ENCODE measurements around the gene SUSD5.

The SUSD5 gene

DNA sequence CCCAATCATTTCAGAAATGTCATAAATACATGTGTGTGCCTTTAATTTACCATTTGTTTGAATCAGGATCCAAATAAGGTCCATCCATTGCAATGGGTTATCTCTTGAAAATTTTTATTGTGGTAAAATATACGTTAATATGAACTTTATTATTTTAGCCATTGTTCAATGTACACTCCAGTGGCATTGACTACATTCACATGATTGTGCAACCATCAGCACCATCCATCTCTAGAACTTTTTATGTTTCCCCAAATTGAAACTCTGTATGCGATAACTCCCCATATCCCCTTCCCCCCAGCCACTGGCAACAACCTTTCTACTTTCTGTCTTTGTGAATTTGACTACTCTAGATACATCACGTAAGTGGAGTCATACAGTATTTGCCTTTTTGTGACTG lies 92.8 kb downstream of the SUSD5 start:
- TF ChIP-seq, protein P1, sequence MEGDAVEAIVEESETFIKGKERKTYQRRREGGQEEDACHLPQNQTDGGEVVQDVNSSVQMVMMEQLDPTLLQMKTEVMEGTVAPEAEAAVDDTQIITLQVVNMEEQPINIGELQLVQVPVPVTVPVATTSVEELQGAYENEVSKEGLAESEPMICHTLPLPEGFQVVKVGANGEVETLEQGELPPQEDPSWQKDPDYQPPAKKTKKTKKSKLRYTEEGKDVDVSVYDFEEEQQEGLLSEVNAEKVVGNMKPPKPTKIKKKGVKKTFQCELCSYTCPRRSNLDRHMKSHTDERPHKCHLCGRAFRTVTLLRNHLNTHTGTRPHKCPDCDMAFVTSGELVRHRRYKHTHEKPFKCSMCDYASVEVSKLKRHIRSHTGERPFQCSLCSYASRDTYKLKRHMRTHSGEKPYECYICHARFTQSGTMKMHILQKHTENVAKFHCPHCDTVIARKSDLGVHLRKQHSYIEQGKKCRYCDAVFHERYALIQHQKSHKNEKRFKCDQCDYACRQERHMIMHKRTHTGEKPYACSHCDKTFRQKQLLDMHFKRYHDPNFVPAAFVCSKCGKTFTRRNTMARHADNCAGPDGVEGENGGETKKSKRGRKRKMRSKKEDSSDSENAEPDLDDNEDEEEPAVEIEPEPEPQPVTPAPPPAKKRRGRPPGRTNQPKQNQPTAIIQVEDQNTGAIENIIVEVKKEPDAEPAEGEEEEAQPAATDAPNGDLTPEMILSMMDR (IDR thresholded peaks at IDR 0.05; ENCODE audit: low read length): no peak
- TF ChIP-seq EZH2 (IDR thresholded peaks at IDR 0.05; ENCODE audit: borderline replicate concordance, low read length): no peak
- Histone ChIP-seq H3K27ac (ENCODE audit: low read depth, low read length, poor library complexity, severe bottlenecking) (no peak overlapping the region), H2AFZ (ENCODE audit: low read length) (no peak overlapping the region), H4K20me1 (ENCODE audit: insufficient read depth, low read length) (no peaks in the 10 kb centered on the region), H3K9ac (ENCODE audit: low read length) (no peak overlapping the region), H3K9me3 (ENCODE audit: low read length) (no peaks in the 10 kb centered on the region), H3K4me3 (ENCODE audit: low read depth, low read length, poor library complexity, severe bottlenecking) (no peak overlapping the region), H3F3A (ENCODE audit: insufficient read depth, low read length) (no peaks in the 10 kb centered on the region), H3K27me3 (ENCODE audit: insufficient read depth, low read length) (no peaks in the 10 kb centered on the region), H3K36me3 (ENCODE audit: insufficient read depth, low read length) (peaks cover 28% of the 10 kb centered on the region; the same call in 1 of the 2 replicates), H3K4me2 (ENCODE audit: low read length) (no peak overlapping the region), H3K79me2 (ENCODE audit: insufficient read depth, low read length) (no peaks in the 10 kb centered on the region), H3K9me2 (ENCODE audit: low read depth, low read length) (no peaks in the 10 kb centered on the region), H3K4me1 (ENCODE audit: insufficient read depth, low read length, severe bottlenecking) (no peaks in the 10 kb centered on the region)

DNA sequence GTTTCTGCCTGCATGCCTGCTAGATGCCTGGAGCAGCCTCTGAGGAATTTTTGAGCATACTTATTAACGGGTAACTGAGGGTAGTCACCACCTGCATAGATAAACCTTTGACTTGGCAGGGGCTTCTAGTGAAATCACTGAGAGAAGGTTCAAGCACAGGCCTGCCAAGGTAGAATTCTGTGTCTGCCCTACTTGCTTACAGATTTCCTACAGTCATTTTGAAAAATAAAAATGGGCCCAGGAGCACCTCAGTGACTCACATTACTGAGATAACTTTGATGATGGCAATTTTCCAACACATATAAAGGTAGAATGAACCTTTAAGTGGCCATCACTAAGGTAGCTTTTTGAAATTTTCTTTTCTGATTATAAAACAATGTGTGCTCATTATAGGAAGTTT lies 94.0 kb downstream of the SUSD5 start:
- no peak overlapping the region for H3K4me3 ChIP-seq (ENCODE audit: low read depth, low read length, poor library complexity, severe bottlenecking)
- H3K36me3 ChIP-seq (ENCODE audit: insufficient read depth, low read length): peaks cover 31% of the 10 kb centered on the region; the same call in 1 of the 2 replicates
- H3K9me2 ChIP-seq (ENCODE audit: low read depth, low read length): no peaks in the 10 kb centered on the region
- no peaks in the 10 kb centered on the region for H3K27me3 ChIP-seq (ENCODE audit: insufficient read depth, low read length)
- no peaks in the 10 kb centered on the region for H4K20me1 ChIP-seq (ENCODE audit: insufficient read depth, low read length)
- H3K27ac ChIP-seq (ENCODE audit: low read depth, low read length, poor library complexity, severe bottlenecking): no peak overlapping the region
- no peak overlapping the region for H2AFZ ChIP-seq (ENCODE audit: low read length)
- no peaks in the 10 kb centered on the region for H3K9me3 ChIP-seq (ENCODE audit: low read length)
- no peak overlapping the region for H3K9ac ChIP-seq (ENCODE audit: low read length)
- TF ChIP-seq, protein P1 (IDR thresholded peaks at IDR 0.05; ENCODE audit: low read length): no peak
- no peak for TF ChIP-seq EZH2 (IDR thresholded peaks at IDR 0.05; ENCODE audit: borderline replicate concordance, low read length)
- H3K4me1 ChIP-seq (ENCODE audit: insufficient read depth, low read length, severe bottlenecking): no peaks in the 10 kb centered on the region
- no peak overlapping the region for H3K4me2 ChIP-seq (ENCODE audit: low read length)
- no peaks in the 10 kb centered on the region for H3F3A ChIP-seq (ENCODE audit: insufficient read depth, low read length)
- no peaks in the 10 kb centered on the region for H3K79me2 ChIP-seq (ENCODE audit: insufficient read depth, low read length)

DNA sequence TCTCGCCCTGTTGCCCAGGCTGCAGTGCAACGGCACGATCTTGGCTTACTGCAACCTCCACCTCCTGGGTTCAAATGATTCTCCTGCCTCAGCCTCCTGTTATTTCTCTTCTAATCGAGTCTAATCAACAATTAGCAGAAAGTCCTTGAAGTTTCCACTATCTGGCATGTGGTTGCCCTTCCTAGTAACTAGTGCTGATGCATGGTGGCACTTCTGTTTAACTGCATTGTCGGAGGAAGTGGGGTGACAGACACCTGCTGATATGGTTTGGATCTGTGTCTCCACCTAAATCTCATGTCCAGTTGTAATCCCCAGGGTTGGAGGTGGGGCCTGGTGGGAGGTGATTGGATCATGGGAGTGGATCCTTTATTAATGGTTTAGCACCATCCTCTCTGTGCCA lies 95.6 kb downstream of the SUSD5 start:
- no peaks in the 10 kb centered on the region for H3K9me2 ChIP-seq (ENCODE audit: low read depth, low read length)
- H3K9me3 ChIP-seq (ENCODE audit: low read length): no peaks in the 10 kb centered on the region
- no peak overlapping the region for H2AFZ ChIP-seq (ENCODE audit: low read length)
- H3K9ac ChIP-seq (ENCODE audit: low read length): no peak overlapping the region
- no peaks in the 10 kb centered on the region for H3F3A ChIP-seq (ENCODE audit: insufficient read depth, low read length)
- peaks cover 31% of the 10 kb centered on the region; the same call in 1 of the 2 replicates for H3K36me3 ChIP-seq (ENCODE audit: insufficient read depth, low read length)
- no peaks in the 10 kb centered on the region for H3K4me1 ChIP-seq (ENCODE audit: insufficient read depth, low read length, severe bottlenecking)
- TF ChIP-seq EZH2 (IDR thresholded peaks at IDR 0.05; ENCODE audit: borderline replicate concordance, low read length): no peak
- TF ChIP-seq, protein P1 (IDR thresholded peaks at IDR 0.05; ENCODE audit: low read length): no peak
- H4K20me1 ChIP-seq (ENCODE audit: insufficient read depth, low read length): no peaks in the 10 kb centered on the region
- no peaks in the 10 kb centered on the region for H3K27me3 ChIP-seq (ENCODE audit: insufficient read depth, low read length)
- no peak overlapping the region for H3K4me2 ChIP-seq (ENCODE audit: low read length)
- no peaks in the 10 kb centered on the region for H3K79me2 ChIP-seq (ENCODE audit: insufficient read depth, low read length)
- H3K27ac ChIP-seq (ENCODE audit: low read depth, low read length, poor library complexity, severe bottlenecking): no peak overlapping the region
- H3K4me3 ChIP-seq (ENCODE audit: low read depth, low read length, poor library complexity, severe bottlenecking): no peak overlapping the region
